Renal cortex interstitium (tissue), 15 donors: ENCODE measurements around the gene PACSIN3. TPM values are rescaled to one million over a fixed set of nuclear protein-coding genes. Genes with fewer than 3 reads are reported as not detected.
A peak's percentile ranks its signal among the peaks of the same experiment; 100 is the strongest.
"Not testable (repeated sequence)": the region's sequence is repeated elsewhere in the genome, so short reads cannot be mapped to it uniquely, and the experiment has no call there.

Source experiments
- DNase-seq, 11 donors: peaks; one replicate each; pipeline ENCODE4 v3.0.0-alpha.2; 2013; ENCODE audit warnings: low read depth in 9 of 11, low spot score in 4 of 11; ENCODE audit errors: extremely low read depth in 1 of 11
- long read RNA-seq, 16 experiments: transcript quantifications; one replicate each; lab custom pipeline, GENCODE V29; 2026
- polyA plus RNA-seq, 3 donors: library from polyadenylated mRNA; unstranded; fragments of 120-200 nt; gene quantifications; one replicate each; pipeline ENCODE4 v1.2.1, GENCODE V29; 2013; ENCODE audit not compliant: insufficient read length in 3 of 3

PACSIN3 gene
- polyA plus RNA-seq = 10 to 100 TPM; 25.9 to 43.6 (median 38.8) TPM
- long read RNA-seq, donor 1, partial matches to known transcripts = 0 of 2 reads
- long read RNA-seq, donor 1, other reads (novel, unspliced or antisense) = 0 of 2 reads
- long read RNA-seq, donor 2, transcript PACSIN3-201 (11 exons, 1,843 nt) = major isoform, 5 of 5 reads
- long read RNA-seq, donor 2, partial matches to known transcripts = 0 of 5 reads
- long read RNA-seq, donor 2, other reads (novel, unspliced or antisense) = 0 of 5 reads
- long read RNA-seq, donor 3, partial matches to known transcripts = 7 of 11 reads
- long read RNA-seq, donor 3, other reads (novel, unspliced or antisense) = 0 of 11 reads
- long read RNA-seq, donor 4, partial matches to known transcripts = 0 of 10 reads
- long read RNA-seq, donor 4, other reads (novel, unspliced or antisense) = 5 of 10 reads
- long read RNA-seq, donor 5 = 0 reads
- long read RNA-seq, donor 6, partial matches to known transcripts = 0 of 1 reads
- long read RNA-seq, donor 6, other reads (novel, unspliced or antisense) = 0 of 1 reads
- long read RNA-seq, donor 7, partial matches to known transcripts = 0 of 4 reads
- long read RNA-seq, donor 7, other reads (novel, unspliced or antisense) = 0 of 4 reads
- long read RNA-seq, donor 8, transcript PACSIN3-201 (11 exons, 1,843 nt) = major isoform, 15 of 16 reads
- long read RNA-seq, donor 8, partial matches to known transcripts = 0 of 16 reads
- long read RNA-seq, donor 8, other reads (novel, unspliced or antisense) = 0 of 16 reads
- long read RNA-seq, donor 9, partial matches to known transcripts = 0 of 4 reads
- long read RNA-seq, donor 9, other reads (novel, unspliced or antisense) = 0 of 4 reads
- long read RNA-seq, donor 10, partial matches to known transcripts = 0 of 2 reads
- long read RNA-seq, donor 10, other reads (novel, unspliced or antisense) = 0 of 2 reads
- long read RNA-seq, donor 11, partial matches to known transcripts = 0 of 2 reads
- long read RNA-seq, donor 11, other reads (novel, unspliced or antisense) = 0 of 2 reads
- long read RNA-seq, donor 12, partial matches to known transcripts = 0 of 6 reads
- long read RNA-seq, donor 12, other reads (novel, unspliced or antisense) = 0 of 6 reads
- long read RNA-seq, donor 13 = 0 reads
- long read RNA-seq, donor 14, transcript PACSIN3-201 (11 exons, 1,843 nt) = major isoform, 5 of 5 reads
- long read RNA-seq, donor 14, partial matches to known transcripts = 0 of 5 reads
- long read RNA-seq, donor 14, other reads (novel, unspliced or antisense) = 0 of 5 reads
- long read RNA-seq, donor 15, partial matches to known transcripts = 0 of 1 reads
- long read RNA-seq, donor 15, other reads (novel, unspliced or antisense) = 0 of 1 reads
- long read RNA-seq, donor 16, transcript PACSIN3-201 (11 exons, 1,843 nt) = major isoform, 11 of 12 reads
- long read RNA-seq, donor 16, partial matches to known transcripts = 0 of 12 reads
- long read RNA-seq, donor 16, other reads (novel, unspliced or antisense) = 0 of 12 reads

GRCh38 chr11:47186076-47186699 lies at the start of gene PACSIN3:
Gene PACSIN3, minus strand, starts transcription at chr11:47186434. Its CDS starts 3,707 bp downstream, at chr11:47182727.
- DNase-seq = peak in 3 of 11 donors; percentile 20 to 48 (median 46)

GRCh38 chr11:47235163-47235562 lies 48.9 kb upstream of the PACSIN3 start:
- no peak for DNase-seq

GRCh38 chr11:47234669-47235100 lies 48.5 kb upstream of the PACSIN3 start:
- no peak for DNase-seq

- no peak for DNase-seq
Measured at GRCh38 chr11:47233989-47234668, 47.9 kb upstream of the PACSIN3 start.

- DNase-seq = no peak
Measured at GRCh38 chr11:47233051-47233450, 46.8 kb upstream of the PACSIN3 start.

- DNase-seq = no peak
Measured at GRCh38 chr11:47229161-47229560, 42.9 kb upstream of the PACSIN3 start.

- DNase-seq = no peak
Measured at GRCh38 chr11:47225552-47226400, 39.5 kb upstream of the PACSIN3 start.

- no peak for DNase-seq
Measured at GRCh38 chr11:47222696-47223095, 36.5 kb upstream of the PACSIN3 start.

- no peak for DNase-seq
Measured at GRCh38 chr11:47220401-47220821, 34.2 kb upstream of the PACSIN3 start.

- peak in 3 of 11 donors; percentile 13 to 31 (median 20) for DNase-seq
Measured at GRCh38 chr11:47216121-47216798, 30.0 kb upstream of the PACSIN3 start.

GRCh38 chr11:47215366-47215910 lies 29.2 kb upstream of the PACSIN3 start:
- peak in 3 of 11 donors; percentile 19 to 28 (median 21) for DNase-seq

GRCh38 chr11:47213950-47214565 lies 27.8 kb upstream of the PACSIN3 start:
- DNase-seq = peak in 7 of 11 donors; percentile 56 to 79 (median 65)

GRCh38 chr11:47212938-47213337 lies 26.7 kb upstream of the PACSIN3 start:
- no peak for DNase-seq

GRCh38 chr11:47208628-47209027 lies 22.4 kb upstream of the PACSIN3 start:
- no peak for DNase-seq

GRCh38 chr11:47208008-47208552 lies 21.8 kb upstream of the PACSIN3 start:
- DNase-seq = not testable (repeated sequence)
